Measurements from ENCODE around the gene ZNF41.

DNA sequence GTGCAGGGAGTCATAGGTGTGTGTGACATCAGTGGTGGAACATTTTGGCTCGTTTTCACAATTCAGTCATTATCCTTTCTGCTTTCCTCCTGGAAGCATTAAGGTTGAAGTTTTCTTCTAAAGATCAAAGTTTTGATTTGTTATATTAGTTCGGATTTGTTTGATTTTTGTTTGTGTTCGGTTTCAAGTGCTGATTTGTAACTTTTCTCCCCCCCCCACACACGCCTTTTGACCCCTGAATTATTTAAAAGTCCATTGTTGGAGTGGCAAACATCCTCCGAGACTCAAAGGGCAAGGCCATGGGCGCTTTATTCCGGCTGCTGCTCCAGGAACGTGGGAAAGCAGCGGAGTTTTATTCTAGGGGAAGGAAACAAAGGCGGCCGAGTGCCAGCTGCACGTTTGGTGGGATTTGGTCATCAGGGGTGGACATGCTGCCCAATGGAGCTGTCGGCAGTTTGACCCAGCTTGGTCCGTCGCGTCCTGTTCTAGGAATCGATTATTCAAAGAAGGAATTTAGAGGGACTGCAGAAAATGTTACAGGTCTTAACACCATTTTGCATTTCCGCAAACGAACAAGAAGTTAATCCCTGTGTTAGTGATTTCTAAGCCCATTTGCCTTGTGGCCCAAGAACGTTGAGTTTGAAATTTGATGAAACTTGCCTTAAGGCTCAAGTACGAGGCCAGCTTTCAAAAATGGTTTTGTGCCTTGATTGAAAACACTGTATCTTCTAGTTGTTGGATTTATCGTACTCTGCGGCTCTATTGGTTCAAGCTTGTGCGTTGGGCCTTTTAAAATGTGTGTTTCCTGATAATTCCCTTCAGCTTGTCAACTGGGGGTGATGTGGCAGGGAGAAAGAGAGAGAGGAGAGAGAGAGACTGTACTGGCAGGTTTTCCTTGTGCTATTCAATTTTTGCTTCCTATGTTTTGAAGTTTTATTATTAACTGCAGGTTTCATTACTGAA is 565 bp upstream of the ZNF41 start:
- TF ChIP-seq, protein P1, sequence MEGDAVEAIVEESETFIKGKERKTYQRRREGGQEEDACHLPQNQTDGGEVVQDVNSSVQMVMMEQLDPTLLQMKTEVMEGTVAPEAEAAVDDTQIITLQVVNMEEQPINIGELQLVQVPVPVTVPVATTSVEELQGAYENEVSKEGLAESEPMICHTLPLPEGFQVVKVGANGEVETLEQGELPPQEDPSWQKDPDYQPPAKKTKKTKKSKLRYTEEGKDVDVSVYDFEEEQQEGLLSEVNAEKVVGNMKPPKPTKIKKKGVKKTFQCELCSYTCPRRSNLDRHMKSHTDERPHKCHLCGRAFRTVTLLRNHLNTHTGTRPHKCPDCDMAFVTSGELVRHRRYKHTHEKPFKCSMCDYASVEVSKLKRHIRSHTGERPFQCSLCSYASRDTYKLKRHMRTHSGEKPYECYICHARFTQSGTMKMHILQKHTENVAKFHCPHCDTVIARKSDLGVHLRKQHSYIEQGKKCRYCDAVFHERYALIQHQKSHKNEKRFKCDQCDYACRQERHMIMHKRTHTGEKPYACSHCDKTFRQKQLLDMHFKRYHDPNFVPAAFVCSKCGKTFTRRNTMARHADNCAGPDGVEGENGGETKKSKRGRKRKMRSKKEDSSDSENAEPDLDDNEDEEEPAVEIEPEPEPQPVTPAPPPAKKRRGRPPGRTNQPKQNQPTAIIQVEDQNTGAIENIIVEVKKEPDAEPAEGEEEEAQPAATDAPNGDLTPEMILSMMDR (IDR thresholded peaks at IDR 0.05; ENCODE audit: low read depth, low read length, poor library complexity, severe bottlenecking): no peak
- TF ChIP-seq EZH2phosphoT487 (IDR thresholded peaks at IDR 0.05; ENCODE audit: borderline replicate concordance, low read length): no peak
